Parathyroid adenoma (tissue), 2 donors: ENCODE results near the gene ENTREP3.
"Not testable (repeated sequence)": the region's sequence is repeated elsewhere in the genome, so short reads cannot be mapped to it uniquely, and the experiment has no call there.

Source experiments
- H2AFZ ChIP-seq: fragments of 300-600 bp; sonication (generic); one replicate; pipeline ENCODE4 v1.7.0; 2017; ENCODE audit warnings: antibody characterized with exemption, mild to moderate bottlenecking
- H3K27ac ChIP-seq: fragments of 300-600 bp; sonication (generic); one replicate; pipeline ENCODE4 v1.7.0; 2017
- H3K27me3 ChIP-seq: fragments of 300-600 bp; sonication (generic); one replicate; pipeline ENCODE4 v1.7.0; 2017; ENCODE audit warnings: low read length; ENCODE audit not compliant: control insufficient read depth, insufficient read depth
- H3K36me3 ChIP-seq: fragments of 300-600 bp; sonication (generic); one replicate; pipeline ENCODE4 v1.7.0; 2017; ENCODE audit warnings: low read length; ENCODE audit not compliant: control insufficient read depth, insufficient read depth
- H3K4me1 ChIP-seq: fragments of 300-600 bp; sonication (generic); one replicate; pipeline ENCODE4 v1.7.0; 2017; ENCODE audit warnings: control low read depth
- H3K4me2 ChIP-seq: fragments of 300-600 bp; sonication (generic); one replicate; pipeline ENCODE4 v1.7.0; 2017; ENCODE audit warnings: low read length
- H3K4me3 ChIP-seq: fragments of 300-600 bp; sonication (generic); one replicate; pipeline ENCODE4 v1.7.0; 2017; ENCODE audit warnings: low read depth, low read length
- H3K79me2 ChIP-seq: fragments of 300-600 bp; sonication (generic); one replicate; pipeline ENCODE4 v1.7.0; 2017; ENCODE audit warnings: control low read depth
- H3K9ac ChIP-seq: fragments of 300-600 bp; sonication (generic); one replicate; pipeline ENCODE4 v1.7.0; 2017; ENCODE audit warnings: mild to moderate bottlenecking
- H3K9me3 ChIP-seq: fragments of 300-600 bp; sonication (generic); one replicate; pipeline ENCODE4 v1.7.0; 2017; ENCODE audit warnings: low read length; ENCODE audit not compliant: control insufficient read depth
- TF ChIP-seq, protein P1 (sequence below): fragments of 300-600 bp; sonication (generic); IDR thresholded peaks from one replicate; pipeline ENCODE4 v1.7.0; 2017; ENCODE audit warnings: antibody characterized with exemption, mild to moderate bottlenecking
- donor health status: primary hyperparathyroidism.

ENTREP3 gene

DNA sequence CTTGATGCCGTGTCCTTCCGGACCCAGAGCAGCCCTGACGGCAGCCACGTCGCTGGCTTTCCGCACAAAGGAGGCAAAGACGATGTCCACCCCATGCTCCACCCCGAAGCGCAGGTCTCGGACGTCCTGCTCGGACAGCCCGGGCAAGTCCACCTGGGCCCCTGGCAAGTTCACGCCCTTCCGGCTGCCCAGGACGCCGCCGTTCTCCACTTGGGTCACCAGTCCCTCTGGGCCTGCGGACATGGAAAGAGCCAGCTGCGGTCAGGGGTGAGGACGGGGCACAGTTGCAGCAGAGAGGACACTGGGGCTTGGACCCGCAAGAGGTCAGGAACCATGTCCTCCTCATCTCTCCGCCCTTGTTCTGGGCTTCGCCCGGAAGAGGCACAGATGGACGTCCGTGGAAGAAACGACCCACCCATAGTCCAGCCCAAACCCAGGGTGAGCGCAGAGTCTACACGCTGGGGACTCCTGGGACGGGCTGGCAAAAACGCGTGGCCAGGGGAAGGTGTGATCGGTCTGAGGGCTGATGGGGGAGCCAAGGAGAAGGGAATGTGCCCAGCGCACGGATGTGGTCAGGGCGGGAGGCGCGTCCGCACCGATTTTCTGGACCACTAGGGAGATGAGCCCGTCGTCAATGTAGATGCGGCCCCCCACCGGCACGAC is 39.4 kb upstream of the ENTREP3 start:
- no peaks in the 10 kb centered on the region for H3K27me3 ChIP-seq
- no peaks in the 10 kb centered on the region for H3K9me3 ChIP-seq
- no peaks in the 10 kb centered on the region for H3K79me2 ChIP-seq
- H3K9ac ChIP-seq = no peak overlapping the region
- H3K4me3 ChIP-seq = no peak overlapping the region
- no peak overlapping the region for H3K4me2 ChIP-seq
- TF ChIP-seq, protein P1, sequence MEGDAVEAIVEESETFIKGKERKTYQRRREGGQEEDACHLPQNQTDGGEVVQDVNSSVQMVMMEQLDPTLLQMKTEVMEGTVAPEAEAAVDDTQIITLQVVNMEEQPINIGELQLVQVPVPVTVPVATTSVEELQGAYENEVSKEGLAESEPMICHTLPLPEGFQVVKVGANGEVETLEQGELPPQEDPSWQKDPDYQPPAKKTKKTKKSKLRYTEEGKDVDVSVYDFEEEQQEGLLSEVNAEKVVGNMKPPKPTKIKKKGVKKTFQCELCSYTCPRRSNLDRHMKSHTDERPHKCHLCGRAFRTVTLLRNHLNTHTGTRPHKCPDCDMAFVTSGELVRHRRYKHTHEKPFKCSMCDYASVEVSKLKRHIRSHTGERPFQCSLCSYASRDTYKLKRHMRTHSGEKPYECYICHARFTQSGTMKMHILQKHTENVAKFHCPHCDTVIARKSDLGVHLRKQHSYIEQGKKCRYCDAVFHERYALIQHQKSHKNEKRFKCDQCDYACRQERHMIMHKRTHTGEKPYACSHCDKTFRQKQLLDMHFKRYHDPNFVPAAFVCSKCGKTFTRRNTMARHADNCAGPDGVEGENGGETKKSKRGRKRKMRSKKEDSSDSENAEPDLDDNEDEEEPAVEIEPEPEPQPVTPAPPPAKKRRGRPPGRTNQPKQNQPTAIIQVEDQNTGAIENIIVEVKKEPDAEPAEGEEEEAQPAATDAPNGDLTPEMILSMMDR = no peak
- H2AFZ ChIP-seq = peak overlapping the region; percentile 58
- no peaks in the 10 kb centered on the region for H3K36me3 ChIP-seq
- no peak overlapping the region for H3K27ac ChIP-seq
- no peaks in the 10 kb centered on the region for H3K4me1 ChIP-seq

DNA sequence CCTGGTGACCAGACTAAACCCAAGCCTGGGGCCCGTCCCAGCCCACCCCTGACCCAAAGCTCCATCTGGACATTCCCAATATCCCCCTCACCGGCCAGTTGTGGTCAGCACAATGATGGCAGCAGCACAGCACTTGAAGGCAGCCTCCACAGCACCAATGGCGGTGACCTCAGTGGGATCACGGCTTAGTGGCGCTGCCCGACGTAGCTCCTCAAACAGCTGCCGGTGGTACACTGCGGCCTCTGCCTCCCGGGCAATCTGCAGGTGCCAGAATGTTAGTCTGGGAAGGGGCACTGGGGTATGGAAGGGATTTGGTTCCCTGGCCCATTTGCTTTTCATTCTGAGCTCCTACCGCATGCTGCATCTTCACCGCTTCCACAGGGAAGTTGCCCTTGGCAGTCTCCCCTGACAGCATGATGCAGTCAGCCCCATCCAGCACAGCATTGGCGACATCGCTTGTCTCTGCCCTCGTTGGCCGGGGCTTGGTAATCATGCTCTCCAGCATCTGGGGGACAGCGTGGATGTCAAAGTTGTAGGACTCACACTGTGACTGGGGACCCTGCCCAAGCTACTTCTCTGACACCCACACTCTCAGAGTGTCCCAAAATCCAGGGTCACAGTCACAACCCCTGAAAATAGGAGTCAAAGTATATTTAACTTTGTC is 37.9 kb upstream of the ENTREP3 start:
- no peaks in the 10 kb centered on the region for H3K4me1 ChIP-seq
- no peak overlapping the region for H3K9ac ChIP-seq
- H3K9me3 ChIP-seq = no peaks in the 10 kb centered on the region
- H3K4me3 ChIP-seq = no peak overlapping the region
- no peaks in the 10 kb centered on the region for H3K36me3 ChIP-seq
- H3K79me2 ChIP-seq = no peaks in the 10 kb centered on the region
- no peak overlapping the region for H3K4me2 ChIP-seq
- H2AFZ ChIP-seq = no peak overlapping the region
- no peak overlapping the region for H3K27ac ChIP-seq
- TF ChIP-seq, protein P1 = no peak
- H3K27me3 ChIP-seq = no peaks in the 10 kb centered on the region

DNA sequence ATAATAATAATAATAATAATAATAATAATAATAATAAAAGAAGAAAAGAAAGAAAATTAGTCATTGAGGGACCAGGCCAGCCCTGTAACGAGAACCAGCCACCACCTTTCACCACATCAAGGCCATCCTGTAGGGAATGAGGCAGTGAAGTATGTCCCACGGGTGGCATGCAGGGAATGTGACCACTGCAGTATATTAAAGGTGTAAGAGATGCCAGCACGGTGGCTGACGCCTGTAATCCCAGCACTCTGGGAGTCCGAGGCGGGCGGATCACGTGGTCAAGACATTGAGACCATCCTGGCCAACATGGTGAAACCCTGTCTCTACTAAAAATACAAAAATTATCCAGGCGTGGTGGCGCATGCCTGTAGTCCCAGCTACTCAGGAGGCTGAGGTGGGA is 35.7 kb upstream of the ENTREP3 start:
- not testable (repeated sequence) for H3K4me2 ChIP-seq, H2AFZ ChIP-seq, H3K4me1 ChIP-seq, H3K4me3 ChIP-seq, H3K27ac ChIP-seq, H3K9me3 ChIP-seq, H3K9ac ChIP-seq, H3K27me3 ChIP-seq, H3K36me3 ChIP-seq, H3K79me2 ChIP-seq

DNA sequence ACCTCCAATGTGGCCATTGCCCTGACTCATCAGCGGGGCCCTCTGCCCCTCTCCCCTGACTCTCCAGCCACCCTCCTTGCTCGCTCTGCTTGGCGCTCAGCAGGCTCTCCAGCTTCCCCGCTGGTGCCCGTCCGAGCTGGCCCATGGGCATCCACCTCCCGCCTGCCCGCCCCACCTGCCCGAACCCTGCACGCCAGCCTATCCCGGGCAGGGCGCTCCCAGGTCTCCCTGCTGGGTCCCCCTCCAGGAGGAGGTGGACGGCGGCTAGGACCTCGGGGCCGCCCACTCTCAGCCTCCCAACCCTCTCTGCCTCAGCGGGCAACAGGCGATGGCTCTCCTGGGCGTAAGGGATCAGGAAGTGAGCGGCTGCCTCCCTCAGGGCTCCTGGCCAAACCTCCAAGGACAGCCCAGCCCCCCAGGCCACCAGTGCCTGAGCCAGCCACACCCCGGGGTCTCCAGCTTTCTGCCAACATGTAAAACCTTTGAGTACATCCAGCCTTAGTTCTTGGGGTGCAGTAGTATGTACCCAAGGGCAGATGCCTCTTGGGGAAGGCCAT is 32.8 kb upstream of the ENTREP3 start:
- no peak overlapping the region for H3K27ac ChIP-seq
- TF ChIP-seq, protein P1 = no peak
- no peak overlapping the region for H3K9ac ChIP-seq
- no peaks in the 10 kb centered on the region for H3K27me3 ChIP-seq
- H3K4me3 ChIP-seq = no peak overlapping the region
- H3K36me3 ChIP-seq = no peaks in the 10 kb centered on the region
- H3K4me2 ChIP-seq = no peak overlapping the region
- H2AFZ ChIP-seq = no peak overlapping the region
- H3K9me3 ChIP-seq = no peaks in the 10 kb centered on the region
- H3K4me1 ChIP-seq = no peaks in the 10 kb centered on the region
- H3K79me2 ChIP-seq = no peaks in the 10 kb centered on the region

DNA sequence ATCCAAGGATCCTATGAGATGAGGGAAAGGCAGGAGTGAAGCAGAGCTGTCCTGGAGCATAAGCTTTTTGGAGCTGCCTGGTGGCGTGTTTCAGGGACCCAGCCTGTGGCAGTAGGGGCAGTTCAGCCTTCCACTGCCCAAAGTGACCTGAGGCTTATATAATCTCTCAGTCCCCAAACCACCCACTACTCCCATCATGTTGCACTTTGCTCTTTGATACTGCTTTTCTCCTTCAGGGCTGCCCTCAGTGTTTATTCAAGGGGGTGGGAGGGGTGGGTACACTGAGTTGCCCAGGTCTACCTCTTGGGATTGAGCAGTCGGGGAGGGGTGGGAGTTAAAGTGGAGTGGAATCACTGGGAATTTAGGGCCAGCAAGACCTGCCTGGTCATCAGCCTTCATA is 31.3 kb upstream of the ENTREP3 start:
- H3K79me2 ChIP-seq = no peaks in the 10 kb centered on the region
- no peaks in the 10 kb centered on the region for H3K9me3 ChIP-seq
- H3K4me3 ChIP-seq = no peak overlapping the region
- no peaks in the 10 kb centered on the region for H3K4me1 ChIP-seq
- H3K27me3 ChIP-seq = no peaks in the 10 kb centered on the region
- H3K36me3 ChIP-seq = no peaks in the 10 kb centered on the region
- TF ChIP-seq, protein P1 = no peak
- H3K9ac ChIP-seq = no peak overlapping the region
- H3K4me2 ChIP-seq = no peak overlapping the region
- H2AFZ ChIP-seq = no peak overlapping the region
- H3K27ac ChIP-seq = no peak overlapping the region
